GM19240 (cell line): ENCODE results near the gene RNF167.

ENCODE experiments used
- DNase-seq: peaks from one replicate; pipeline ENCODE4 v3.0.0; 2011; ENCODE audit warnings: low spot score; ENCODE audit not compliant: insufficient read length

The RNF167 gene

GRCh38 chr17:4938688-4939545 lies 1.2 kb upstream of the RNF167 start:
- DNase-seq: no peak

- DNase-seq: no peak
These were observed 597 bp upstream of the RNF167 start for GRCh38 chr17:4939546-4939795.

- no peak for DNase-seq
These were observed 669 bp downstream of the RNF167 start for GRCh38 chr17:4940555-4941318.

GRCh38 chr17:4941319-4941610 lies 1.2 kb downstream of the RNF167 start:
- no peak for DNase-seq

- DNase-seq: no peak
These were observed 2.9 kb downstream of the RNF167 start for GRCh38 chr17:4942760-4943508.

- DNase-seq: no peak
These were observed 4.1 kb downstream of the RNF167 start for GRCh38 chr17:4944163-4944553.

- DNase-seq: no peak
These were observed 4.6 kb downstream of the RNF167 start for GRCh38 chr17:4944554-4945175.

- peak; percentile 35 for DNase-seq
These were observed 5.3 kb downstream of the RNF167 start for GRCh38 chr17:4945176-4945943.

GRCh38 chr17:4945944-4946280 lies 5.8 kb downstream of the RNF167 start:
- no peak for DNase-seq

GRCh38 chr17:4946312-4946976 lies 6.4 kb downstream of the RNF167 start:
- DNase-seq: no peak

- no peak for DNase-seq
These were observed 6.9 kb downstream of the RNF167 start for GRCh38 chr17:4947010-4947410.

- DNase-seq: peak; percentile 36
These were observed 7.5 kb downstream of the RNF167 start for GRCh38 chr17:4947411-4948165.

- peak; percentile 45 for DNase-seq
These were observed 8.3 kb downstream of the RNF167 start, which contains the start of gene PFN1 for GRCh38 chr17:4948166-4948930. TSS of gene PFN1 (minus strand) at chr17:4948530. CDS start at chr17:4948394, 136 bp downstream.

GRCh38 chr17:4948931-4949320 lies 8.9 kb downstream of the RNF167 start:
- DNase-seq: peak; percentile 70

- peak; percentile 68 for DNase-seq
These were observed 9.4 kb downstream of the RNF167 start for GRCh38 chr17:4949321-4950074.

GRCh38 chr17:4950075-4950745 lies 10.1 kb downstream of the RNF167 start:
- peak; percentile 34 for DNase-seq

GRCh38 chr17:4950746-4951204 lies 10.7 kb downstream of the RNF167 start, which contains the start of gene ENO3:
TSS of gene ENO3 (plus strand) at chr17:4951119. CDS start at chr17:4951830, 711 bp downstream.
- no peak for DNase-seq

- DNase-seq: no peak
These were observed 11.4 kb downstream of the RNF167 start for GRCh38 chr17:4951486-4951885.
